SK-N-SH treated with all-trans-retinoic acid at 6 μM for 48 hours (cell line): ENCODE results near the gene AMD1.

Experiments
- ATAC-seq: fragments of 200-7000 bp; cut with Tn5 transposase; 3 replicates; pipeline ENCODE4 v1.9.1; 2020; ENCODE audit warnings: mild to moderate bottlenecking, moderate library complexity
- ARNTL ChIP-seq: fragments of 450-650 bp; formaldehyde crosslinking; IDR thresholded peaks from 2 replicates; pipeline ENCODE4 v1.5.0; 2020; ENCODE audit warnings: low read depth, mild to moderate bottlenecking, moderate library complexity, borderline replicate concordance
- BACH2 ChIP-seq: fragments of 250-450 bp; sonication (Bioruptor Pico); IDR thresholded peaks from 2 replicates; pipeline ENCODE4 v1.9.0; 2021; ENCODE audit warnings: mild to moderate bottlenecking, borderline replicate concordance
- CSDC2 ChIP-seq: fragments of 250-450 bp; sonication (Bioruptor Pico); IDR thresholded peaks from 2 replicates; pipeline ENCODE4 v1.5.0; 2020; ENCODE audit warnings: mild to moderate bottlenecking, moderate library complexity
- ESRRG ChIP-seq: fragments of 250-450 bp; sonication (Bioruptor Pico); IDR thresholded peaks from 2 replicates; pipeline ENCODE4 v1.6.1; 2021; ENCODE audit warnings: mild to moderate bottlenecking
- GLIS3 ChIP-seq: fragments of 250-450 bp; sonication (Bioruptor Pico); IDR thresholded peaks from 2 replicates; pipeline ENCODE4 v1.5.0; 2020; ENCODE audit warnings: mild to moderate bottlenecking, moderate library complexity
- ISL1 ChIP-seq: fragments of 250-450 bp; sonication (Bioruptor Pico); IDR thresholded peaks from 2 replicates; pipeline ENCODE4 v2.1.2; 2022; ENCODE audit warnings: mild to moderate bottlenecking, moderate library complexity
- OSR1 ChIP-seq: fragments of 250-450 bp; sonication (Bioruptor Pico); IDR thresholded peaks from 2 replicates; pipeline ENCODE4 v1.8.0; 2022; ENCODE audit warnings: moderate library complexity, mild to moderate bottlenecking, inconsistent platforms
- PPARA ChIP-seq: fragments of 250-450 bp; sonication (Bioruptor Pico); IDR thresholded peaks from 2 replicates; pipeline ENCODE4 v1.5.0; 2020; ENCODE audit warnings: mild to moderate bottlenecking, borderline replicate concordance
- RARB ChIP-seq: fragments of 250-450 bp; sonication (Bioruptor Pico); IDR thresholded peaks from 2 replicates; pipeline ENCODE4 v1.8.0; 2021; ENCODE audit warnings: mild to moderate bottlenecking, moderate library complexity
- SNAI2 ChIP-seq: fragments of 250-450 bp; sonication (Bioruptor Pico); IDR thresholded peaks from 2 replicates; pipeline ENCODE4 v1.5.0; 2020; ENCODE audit warnings: mild to moderate bottlenecking, moderate library complexity
- TCF4 ChIP-seq: fragments of 250-450 bp; sonication (Bioruptor Pico); IDR thresholded peaks from 2 replicates; pipeline ENCODE4 v1.8.0; 2021; ENCODE audit warnings: mild to moderate bottlenecking, moderate library complexity, borderline replicate concordance
- TOX ChIP-seq: fragments of 250-450 bp; sonication (Bioruptor Pico); IDR thresholded peaks from 2 replicates; pipeline ENCODE4 v1.8.0; 2021; ENCODE audit warnings: mild to moderate bottlenecking, moderate library complexity, borderline replicate concordance
- ZC3H10 ChIP-seq: fragments of 250-450 bp; sonication (Bioruptor Pico); IDR thresholded peaks from 2 replicates; pipeline ENCODE4 v1.5.1; 2021; ENCODE audit warnings: mild to moderate bottlenecking, moderate library complexity
- ZFP3 ChIP-seq: fragments of 250-450 bp; sonication (Bioruptor Pico); IDR thresholded peaks from 2 replicates; pipeline ENCODE4 v1.5.0; 2020; ENCODE audit warnings: mild to moderate bottlenecking, moderate library complexity
- ZFP30 ChIP-seq: fragments of 450-650 bp; formaldehyde crosslinking; IDR thresholded peaks from 2 replicates; pipeline ENCODE4 v1.5.0; 2022; ENCODE audit warnings: mild to moderate bottlenecking, moderate library complexity
- ZNF565 ChIP-seq: fragments of 450-650 bp; formaldehyde crosslinking; conservative IDR thresholded peaks from 2 replicates; pipeline ENCODE4 v1.5.0; 2020; ENCODE audit warnings: low read depth, mild to moderate bottlenecking, moderate library complexity
- ZNF70 ChIP-seq: fragments of 450-650 bp; formaldehyde crosslinking; IDR thresholded peaks from 2 replicates; pipeline ENCODE4 v1.5.0; 2020; ENCODE audit warnings: mild to moderate bottlenecking, moderate library complexity
- ZNF8 ChIP-seq: fragments of 450-650 bp; formaldehyde crosslinking; IDR thresholded peaks from 2 replicates; pipeline ENCODE4 v1.5.0; 2020; ENCODE audit warnings: mild to moderate bottlenecking, moderate library complexity
- TF ChIP-seq, protein P1 (sequence below): fragments of 250-450 bp; sonication (Bioruptor Pico); IDR thresholded peaks from 2 replicates; pipeline ENCODE4 v1.5.1; 2020; ENCODE audit warnings: low read depth, mild to moderate bottlenecking, moderate library complexity
- TF ChIP-seq, protein P2 (sequence below): fragments of 250-450 bp; sonication (Bioruptor Pico); IDR thresholded peaks from 2 replicates; pipeline ENCODE4 v1.5.0; 2020; ENCODE audit warnings: mild to moderate bottlenecking, moderate library complexity
- TF ChIP-seq, protein P3 (sequence below): fragments of 250-450 bp; sonication (Bioruptor Pico); IDR thresholded peaks from 2 replicates; pipeline ENCODE4 v1.5.1; 2021; ENCODE audit warnings: mild to moderate bottlenecking, moderate library complexity
- TF ChIP-seq, protein P4 (sequence below): fragments of 250-450 bp; sonication (Bioruptor Pico); IDR thresholded peaks from 2 replicates; pipeline ENCODE4 v1.8.0; 2020; ENCODE audit warnings: mild to moderate bottlenecking, moderate library complexity, borderline replicate concordance

The AMD1 gene

DNA sequence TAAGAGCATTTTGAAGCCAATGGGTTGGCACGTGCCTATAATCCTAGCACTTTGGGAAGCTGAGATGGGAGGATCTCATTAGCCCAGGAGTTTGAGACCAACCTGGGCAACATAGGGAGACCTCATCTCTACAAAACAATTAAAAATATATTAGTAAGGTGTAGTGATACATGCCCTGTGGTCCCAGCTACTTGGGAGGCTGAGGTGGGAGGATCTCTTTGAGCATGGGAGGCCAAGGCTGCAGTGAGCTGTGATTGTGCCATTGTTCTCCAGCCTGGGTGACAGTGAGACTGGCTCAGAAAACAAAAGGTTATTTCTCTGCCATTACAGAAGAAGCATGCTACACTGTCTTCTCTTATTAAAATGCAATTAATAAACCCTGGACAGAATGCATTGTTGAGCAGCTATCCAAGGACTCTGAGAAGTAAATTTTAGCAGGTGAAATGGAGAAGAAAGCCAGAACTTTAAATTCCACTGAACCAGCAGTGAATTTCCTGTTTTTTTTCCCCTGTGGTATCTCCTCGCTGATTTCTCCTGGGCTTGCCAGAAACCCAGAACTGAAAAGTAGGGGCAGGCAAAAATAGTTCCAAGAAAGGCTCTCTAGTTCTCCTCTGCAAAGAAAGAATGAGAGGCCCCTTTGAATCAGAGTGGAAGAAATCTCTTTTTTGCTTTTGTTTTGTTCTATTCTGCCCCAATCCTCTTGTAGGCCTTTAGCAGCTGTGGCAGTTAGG, 8.4 kb downstream of the AMD1 start:
- no peak for ATAC-seq
- TF ChIP-seq ZNF8: no peak
- TF ChIP-seq ESRRG (CRISPR knock-in tag): no peak
- TF ChIP-seq ZFP3: no peak
- TF ChIP-seq, protein P1, sequence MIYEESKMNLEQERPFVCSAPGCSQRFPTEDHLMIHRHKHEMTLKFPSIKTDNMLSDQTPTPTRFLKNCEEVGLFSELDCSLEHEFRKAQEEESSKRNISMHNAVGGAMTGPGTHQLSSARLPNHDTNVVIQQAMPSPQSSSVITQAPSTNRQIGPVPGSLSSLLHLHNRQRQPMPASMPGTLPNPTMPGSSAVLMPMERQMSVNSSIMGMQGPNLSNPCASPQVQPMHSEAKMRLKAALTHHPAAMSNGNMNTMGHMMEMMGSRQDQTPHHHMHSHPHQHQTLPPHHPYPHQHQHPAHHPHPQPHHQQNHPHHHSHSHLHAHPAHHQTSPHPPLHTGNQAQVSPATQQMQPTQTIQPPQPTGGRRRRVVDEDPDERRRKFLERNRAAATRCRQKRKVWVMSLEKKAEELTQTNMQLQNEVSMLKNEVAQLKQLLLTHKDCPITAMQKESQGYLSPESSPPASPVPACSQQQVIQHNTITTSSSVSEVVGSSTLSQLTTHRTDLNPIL (CRISPR knock-in tag): no peak
- TF ChIP-seq ZFP30 (CRISPR knock-in tag): no peak
- TF ChIP-seq ARNTL (CRISPR knock-in tag): no peak
- TF ChIP-seq TCF4 (CRISPR knock-in tag): no peak
- no peak for TF ChIP-seq CSDC2
- no peak for TF ChIP-seq OSR1 (CRISPR knock-in tag)
- TF ChIP-seq BACH2 (CRISPR knock-in tag): no peak
- TF ChIP-seq ZNF70 (CRISPR knock-in tag): no peak

DNA sequence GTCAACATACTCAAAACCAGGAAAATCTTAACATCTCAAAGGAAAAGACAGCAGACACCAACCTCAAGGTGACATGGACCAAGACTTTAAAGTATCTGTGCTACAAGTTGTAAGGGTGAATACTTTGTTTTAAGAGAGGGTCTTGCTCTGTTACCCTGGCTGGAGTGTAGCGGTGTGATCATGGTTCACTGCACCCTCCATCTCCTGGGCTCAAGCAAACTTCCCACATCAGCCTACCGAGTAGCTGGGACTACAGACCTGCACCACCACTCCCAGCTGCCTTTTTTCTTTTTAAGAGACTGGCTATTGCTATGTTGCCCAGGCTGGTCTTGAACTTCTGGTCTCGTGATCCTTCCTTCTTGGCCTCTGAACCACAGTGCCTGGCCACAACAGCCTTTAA, 9.7 kb downstream of the AMD1 start:
- TF ChIP-seq RARB (CRISPR knock-in tag) (no peak), ZFP30 (CRISPR knock-in tag) (no peak), ZNF70 (CRISPR knock-in tag) (no peak), OSR1 (CRISPR knock-in tag) (no peak)
- TF ChIP-seq, all 23 proteins: peak for 0
- ATAC-seq: no peak

DNA sequence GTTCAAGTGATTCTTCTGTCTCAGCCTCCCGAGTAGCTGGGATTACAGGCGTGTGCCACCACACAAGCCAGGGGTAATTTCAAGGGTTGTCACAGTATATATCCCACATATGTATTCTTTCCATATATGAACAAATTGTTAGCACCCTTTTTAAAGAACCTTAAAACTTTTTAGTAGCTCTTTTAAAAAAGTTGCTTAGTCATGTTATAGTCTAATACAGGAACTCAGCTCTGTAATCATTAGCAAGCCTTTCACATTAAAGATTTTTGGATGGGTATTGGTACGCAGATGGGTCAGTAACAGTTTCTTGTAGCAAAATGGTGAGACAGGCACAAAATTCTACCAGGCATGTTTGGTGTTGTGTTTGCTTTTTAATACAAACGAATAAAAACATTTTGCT, 10.9 kb downstream of the AMD1 start:
- TF ChIP-seq ISL1 (CRISPR knock-in tag) (no peak), GLIS3 (CRISPR knock-in tag) (no peak), ZC3H10 (no peak), BACH2 (CRISPR knock-in tag) (no peak), TOX (CRISPR knock-in tag) (no peak), ZNF8 (no peak), ESRRG (CRISPR knock-in tag) (no peak), ZFP3 (no peak), ZNF70 (CRISPR knock-in tag) (no peak), OSR1 (CRISPR knock-in tag) (no peak), RARB (CRISPR knock-in tag) (no peak)
- TF ChIP-seq, protein P2, sequence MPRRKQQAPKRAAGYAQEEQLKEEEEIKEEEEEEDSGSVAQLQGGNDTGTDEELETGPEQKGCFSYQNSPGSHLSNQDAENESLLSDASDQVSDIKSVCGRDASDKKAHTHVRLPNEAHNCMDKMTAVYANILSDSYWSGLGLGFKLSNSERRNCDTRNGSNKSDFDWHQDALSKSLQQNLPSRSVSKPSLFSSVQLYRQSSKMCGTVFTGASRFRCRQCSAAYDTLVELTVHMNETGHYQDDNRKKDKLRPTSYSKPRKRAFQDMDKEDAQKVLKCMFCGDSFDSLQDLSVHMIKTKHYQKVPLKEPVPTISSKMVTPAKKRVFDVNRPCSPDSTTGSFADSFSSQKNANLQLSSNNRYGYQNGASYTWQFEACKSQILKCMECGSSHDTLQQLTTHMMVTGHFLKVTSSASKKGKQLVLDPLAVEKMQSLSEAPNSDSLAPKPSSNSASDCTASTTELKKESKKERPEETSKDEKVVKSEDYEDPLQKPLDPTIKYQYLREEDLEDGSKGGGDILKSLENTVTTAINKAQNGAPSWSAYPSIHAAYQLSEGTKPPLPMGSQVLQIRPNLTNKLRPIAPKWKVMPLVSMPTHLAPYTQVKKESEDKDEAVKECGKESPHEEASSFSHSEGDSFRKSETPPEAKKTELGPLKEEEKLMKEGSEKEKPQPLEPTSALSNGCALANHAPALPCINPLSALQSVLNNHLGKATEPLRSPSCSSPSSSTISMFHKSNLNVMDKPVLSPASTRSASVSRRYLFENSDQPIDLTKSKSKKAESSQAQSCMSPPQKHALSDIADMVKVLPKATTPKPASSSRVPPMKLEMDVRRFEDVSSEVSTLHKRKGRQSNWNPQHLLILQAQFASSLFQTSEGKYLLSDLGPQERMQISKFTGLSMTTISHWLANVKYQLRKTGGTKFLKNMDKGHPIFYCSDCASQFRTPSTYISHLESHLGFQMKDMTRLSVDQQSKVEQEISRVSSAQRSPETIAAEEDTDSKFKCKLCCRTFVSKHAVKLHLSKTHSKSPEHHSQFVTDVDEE (CRISPR knock-in tag): no peak
- TF ChIP-seq, all 23 proteins: peak for 0

DNA sequence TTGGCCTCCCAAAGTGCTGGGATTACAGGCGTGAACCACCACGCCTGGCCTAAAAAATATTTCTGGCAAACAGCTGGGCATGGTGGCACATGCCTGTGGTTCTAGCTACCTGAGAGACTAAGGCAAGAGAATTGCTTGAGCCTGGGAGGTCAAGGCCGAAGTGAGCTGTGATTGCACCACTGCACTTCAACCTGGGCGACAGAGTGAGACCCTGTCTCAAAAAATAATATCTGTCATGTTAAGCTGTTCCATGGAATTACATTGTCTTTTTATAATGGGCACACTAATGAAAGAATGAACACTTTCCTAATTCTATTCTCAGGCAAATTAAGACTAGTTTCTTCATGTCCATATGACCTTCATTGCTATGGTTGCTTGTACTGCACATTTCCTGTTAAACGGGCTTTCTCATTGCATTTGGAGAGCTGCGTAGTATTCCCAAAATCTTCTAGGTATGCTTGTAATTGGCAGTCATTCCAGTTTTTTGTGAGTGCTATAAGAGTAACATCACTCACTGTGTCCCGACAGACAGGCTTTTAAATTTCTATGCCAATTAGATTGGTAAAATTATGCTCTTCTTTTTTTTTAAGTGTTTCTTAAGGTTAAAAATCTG, 12.1 kb downstream of the AMD1 start:
- no peak for TF ChIP-seq CSDC2
- TF ChIP-seq, protein P3, sequence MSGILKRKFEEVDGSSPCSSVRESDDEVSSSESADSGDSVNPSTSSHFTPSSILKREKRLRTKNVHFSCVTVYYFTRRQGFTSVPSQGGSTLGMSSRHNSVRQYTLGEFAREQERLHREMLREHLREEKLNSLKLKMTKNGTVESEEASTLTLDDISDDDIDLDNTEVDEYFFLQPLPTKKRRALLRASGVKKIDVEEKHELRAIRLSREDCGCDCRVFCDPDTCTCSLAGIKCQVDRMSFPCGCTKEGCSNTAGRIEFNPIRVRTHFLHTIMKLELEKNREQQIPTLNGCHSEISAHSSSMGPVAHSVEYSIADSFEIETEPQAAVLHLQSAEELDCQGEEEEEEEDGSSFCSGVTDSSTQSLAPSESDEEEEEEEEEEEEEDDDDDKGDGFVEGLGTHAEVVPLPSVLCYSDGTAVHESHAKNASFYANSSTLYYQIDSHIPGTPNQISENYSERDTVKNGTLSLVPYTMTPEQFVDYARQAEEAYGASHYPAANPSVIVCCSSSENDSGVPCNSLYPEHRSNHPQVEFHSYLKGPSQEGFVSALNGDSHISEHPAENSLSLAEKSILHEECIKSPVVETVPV (CRISPR knock-in tag): no peak
- TF ChIP-seq GLIS3 (CRISPR knock-in tag): no peak
- TF ChIP-seq ARNTL (CRISPR knock-in tag): no peak
- no peak for TF ChIP-seq ZNF8
- TF ChIP-seq TCF4 (CRISPR knock-in tag): no peak
- TF ChIP-seq PPARA: no peak
- TF ChIP-seq ZNF70 (CRISPR knock-in tag): no peak
- TF ChIP-seq ZNF565: no peak
- TF ChIP-seq, protein P4, sequence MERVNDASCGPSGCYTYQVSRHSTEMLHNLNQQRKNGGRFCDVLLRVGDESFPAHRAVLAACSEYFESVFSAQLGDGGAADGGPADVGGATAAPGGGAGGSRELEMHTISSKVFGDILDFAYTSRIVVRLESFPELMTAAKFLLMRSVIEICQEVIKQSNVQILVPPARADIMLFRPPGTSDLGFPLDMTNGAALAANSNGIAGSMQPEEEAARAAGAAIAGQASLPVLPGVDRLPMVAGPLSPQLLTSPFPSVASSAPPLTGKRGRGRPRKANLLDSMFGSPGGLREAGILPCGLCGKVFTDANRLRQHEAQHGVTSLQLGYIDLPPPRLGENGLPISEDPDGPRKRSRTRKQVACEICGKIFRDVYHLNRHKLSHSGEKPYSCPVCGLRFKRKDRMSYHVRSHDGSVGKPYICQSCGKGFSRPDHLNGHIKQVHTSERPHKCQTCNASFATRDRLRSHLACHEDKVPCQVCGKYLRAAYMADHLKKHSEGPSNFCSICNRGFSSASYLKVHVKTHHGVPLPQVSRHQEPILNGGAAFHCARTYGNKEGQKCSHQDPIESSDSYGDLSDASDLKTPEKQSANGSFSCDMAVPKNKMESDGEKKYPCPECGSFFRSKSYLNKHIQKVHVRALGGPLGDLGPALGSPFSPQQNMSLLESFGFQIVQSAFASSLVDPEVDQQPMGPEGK (CRISPR knock-in tag): no peak
- TF ChIP-seq SNAI2 (CRISPR knock-in tag): no peak
- TF ChIP-seq, protein P2 (CRISPR knock-in tag): no peak
- no peak for TF ChIP-seq OSR1 (CRISPR knock-in tag)
- no peak for TF ChIP-seq TOX (CRISPR knock-in tag)
- ATAC-seq: no peak

More for the DNA sequence above, 10.9 kb downstream of the AMD1 start:
- no peak for ATAC-seq
